Esophagus squamous epithelium (tissue), 5 donors: ENCODE data around the gene TET3. TPM values are rescaled to one million over a fixed set of nuclear protein-coding genes. Genes with fewer than 3 reads are reported as not detected.

Experiments used
- DNase-seq: peaks from one replicate; lab custom pipeline; 2025; lab: John Stamatoyannopoulos, UW
- H3K27ac ChIP-seq, 4 donors: fragments of 200-600 bp; sonication (generic); one replicate each; pipeline ENCODE4 v1.5.1; 2016 to 2019; ENCODE audit warnings: mild to moderate bottlenecking in 1 of 4
- H3K27me3 ChIP-seq, 4 donors: fragments of 200-600 bp; sonication (generic); 1 replicate in 3 of 4; 2 replicates in 1 of 4; pipeline versions ENCODE4 v1.5.1 to v1.6.0; 2017 to 2021; ENCODE audit warnings: antibody characterized with exemption in 1 of 4
- H3K36me3 ChIP-seq, 3 donors: fragments of 200-600 bp; sonication (generic); one replicate each; pipeline ENCODE4 v1.5.1; 2016 to 2019
- H3K4me1 ChIP-seq, 3 donors: fragments of 200-600 bp; sonication (generic); one replicate each; pipeline ENCODE4 v1.5.1; 2017 to 2019
- H3K4me3 ChIP-seq, 4 donors: fragments of 200-600 bp; sonication (generic); 1 replicate in 3 of 4; 2 replicates in 1 of 4; pipeline ENCODE4 v1.5.1; 2016 to 2019; ENCODE audit warnings: mild to moderate bottlenecking in 2 of 4, moderate library complexity in 1 of 4
- H3K9me3 ChIP-seq, 3 donors: fragments of 200-600 bp; sonication (generic); one replicate each; pipeline ENCODE4 v1.5.1; 2016 to 2019
- CTCF ChIP-seq, 6 experiments: fragments of 450-650 bp in 4 of 6; fragments of 200-600 bp in 2 of 6; sonication (generic) in 2 of 6; IDR thresholded peaks; one replicate each; pipeline ENCODE4 v1.5.1; 2016 to 2019; ENCODE audit warnings: antibody characterized with exemption in 6 of 6, mild to moderate bottlenecking in 4 of 6, moderate library complexity in 4 of 6
- POLR2A ChIP-seq, 4 donors: fragments of 450-650 bp; IDR thresholded peaks; one replicate each; pipeline ENCODE4 v1.6.1; 2017; ENCODE audit warnings: antibody characterized with exemption in 4 of 4, mild to moderate bottlenecking in 4 of 4, moderate library complexity in 3 of 4
- WGBS, 2 donors: methylation state at CpG; one replicate each; pipeline ENCODE4 v1.1.5; 2018; 5-methylcytosine and 5-hydroxymethylcytosine counted together
- intact Hi-C: fragments of 100-400 bp; cut with DNase I; formaldehyde crosslinking; loops from one replicate; pipeline ENCODE4 v1.15.0; 2022
- total RNA-seq, 4 donors: library from RNA; depleted of rRNA; stranded (reverse); fragments of >200 nt; gene quantifications; one replicate each; pipeline ENCODE4 v1.1.0, GENCODE V29; 2016
- donor health status: DM: yes; HTN: yes; CAD: no.

The TET3 gene
- total RNA-seq, 4 donors from 2014 or later: 6.6 to 20.2 (median 16.2) TPM

GRCh38 chr2:74006459-74006858, 21.7 kb downstream of the TET3 start:
- H3K4me3 ChIP-seq: no peak overlapping the region
- TF ChIP-seq CTCF (IDR thresholded peaks at IDR 0.05) (no peak), POLR2A (IDR thresholded peaks at IDR 0.05) (no peak)
- peaks cover 0 to 19% (median 0%) of the 10 kb centered on the region in 3 donors for H3K36me3 ChIP-seq
- no peaks in the 10 kb centered on the region for H3K9me3 ChIP-seq
- no peak overlapping the region for H3K27ac ChIP-seq
- intact Hi-C loops: no loop called here
- H3K27me3 ChIP-seq: no peaks in the 10 kb centered on the region
- peaks cover 45 to 98% (median 64%) of the 10 kb centered on the region in 3 donors for H3K4me1 ChIP-seq
- no peak for DNase-seq
- 40 to 51% methylated on average over 4 to 5 of the region's 7 CpGs for WGBS, 2 donors

GRCh38 chr2:74007121-74007520, 22.4 kb downstream of the TET3 start:
- WGBS, 2 donors: 48 to 49% methylated on average over 4 of the region's 4 CpGs
- H3K36me3 ChIP-seq: peaks cover 0 to 19% (median 0%) of the 10 kb centered on the region in 3 donors

DNA sequence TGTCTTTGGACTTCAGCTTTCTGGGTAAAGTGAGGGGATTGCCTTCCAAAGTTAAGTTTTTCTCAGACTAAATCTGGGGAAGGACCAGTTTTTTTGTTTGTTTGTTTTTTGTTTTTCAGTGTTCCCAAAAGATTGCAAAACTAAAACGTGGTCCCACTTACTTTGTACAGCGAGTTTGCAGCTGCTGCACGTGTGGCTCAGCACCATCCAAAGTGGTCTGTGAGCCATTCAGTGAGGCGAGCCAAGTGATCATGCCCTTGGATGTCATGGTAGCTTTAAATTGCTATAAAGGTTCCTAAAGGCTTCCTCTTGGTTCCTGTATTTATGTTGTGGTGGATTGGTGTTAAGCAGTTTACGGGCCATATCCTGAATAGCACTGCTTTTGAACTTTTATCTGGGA, 23.0 kb downstream of the TET3 start:
- no peaks in the 10 kb centered on the region for H3K9me3 ChIP-seq
- no peak overlapping the region for H3K27ac ChIP-seq
- no peak for DNase-seq
- no peak for TF ChIP-seq POLR2A (IDR thresholded peaks at IDR 0.05)
- TF ChIP-seq CTCF (IDR thresholded peaks at IDR 0.05): no peak
- H3K4me1 ChIP-seq: peaks cover 35 to 97% (median 57%) of the 10 kb centered on the region in 3 donors
- intact Hi-C loops: no loop called here
- H3K36me3 ChIP-seq: peaks cover 0 to 19% (median 0%) of the 10 kb centered on the region in 3 donors
- H3K4me3 ChIP-seq: no peak overlapping the region
- 92 to 95% methylated on average over 5 of the region's 5 CpGs for WGBS, 2 donors
- no peaks in the 10 kb centered on the region for H3K27me3 ChIP-seq

More at GRCh38 chr2:74007121-74007520, 22.4 kb downstream of the TET3 start:
- Histone ChIP-seq H3K4me1 (peaks cover 38 to 98% (median 58%) of the 10 kb centered on the region in 3 donors), H3K27ac (no peak overlapping the region), H3K27me3 (no peaks in the 10 kb centered on the region), H3K9me3 (no peaks in the 10 kb centered on the region), H3K4me3 (no peak overlapping the region)
- intact Hi-C loops: no loop called here
- no peak for TF ChIP-seq POLR2A (IDR thresholded peaks at IDR 0.05)
- no peak for TF ChIP-seq CTCF (IDR thresholded peaks at IDR 0.05)
- DNase-seq: no peak

DNA sequence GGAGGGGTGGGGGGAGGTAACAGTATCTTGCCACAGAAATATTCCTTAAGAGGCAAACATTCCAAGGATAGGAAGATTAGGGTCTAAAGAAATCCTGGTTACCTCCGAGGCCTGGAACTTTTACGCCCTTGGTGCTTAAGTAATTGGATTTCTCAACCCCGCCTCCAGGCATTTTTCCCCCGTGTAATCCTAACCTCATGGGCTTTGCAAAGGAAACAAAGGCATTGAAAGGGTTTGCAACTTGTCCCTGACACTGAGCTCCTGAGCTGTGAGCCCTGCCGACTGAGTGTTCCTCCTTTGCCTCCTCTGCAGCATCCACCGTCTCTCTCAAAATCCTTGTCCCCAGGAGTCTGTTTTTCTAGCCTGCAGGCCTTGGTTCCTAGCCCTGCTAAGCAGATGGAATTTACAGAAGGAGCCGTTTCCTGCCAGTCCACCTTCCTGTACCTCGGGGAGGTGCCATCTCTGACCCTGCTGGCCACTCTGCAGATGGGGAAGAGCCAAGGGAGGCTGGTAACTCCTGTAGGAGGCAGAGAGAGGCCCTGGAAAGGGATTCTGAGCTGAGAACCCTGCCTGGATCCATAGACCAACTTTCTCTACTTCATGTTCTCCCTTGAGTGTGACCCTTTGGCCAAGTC, 24.2 kb downstream of the TET3 start:
- Histone ChIP-seq H3K4me1 (peaks cover 24 to 86% (median 46%) of the 10 kb centered on the region in 3 donors), H3K36me3 (peaks cover 0 to 19% (median 0%) of the 10 kb centered on the region in 3 donors), H3K9me3 (no peaks in the 10 kb centered on the region), H3K4me3 (no peak overlapping the region), H3K27me3 (no peaks in the 10 kb centered on the region), H3K27ac (no peak overlapping the region)
- intact Hi-C loops: no loop called here
- TF ChIP-seq CTCF (IDR thresholded peaks at IDR 0.05): no peak
- no peak for TF ChIP-seq POLR2A (IDR thresholded peaks at IDR 0.05)
- 32 to 78% methylated on average over 4 to 7 of the region's 8 CpGs for WGBS, 2 donors
- no peak for DNase-seq

- intact Hi-C loops: no loop called here
- Histone ChIP-seq H3K36me3 (peaks cover 0 to 19% (median 0%) of the 10 kb centered on the region in 3 donors), H3K4me1 (peaks cover 20 to 79% (median 39%) of the 10 kb centered on the region in 3 donors), H3K27ac (peak overlapping the region in 3 of 4 donors; percentile 55 to 78 (median 76)), H3K27me3 (no peaks in the 10 kb centered on the region), H3K9me3 (no peaks in the 10 kb centered on the region), H3K4me3 (peak overlapping the region in 1 of 4 donors; percentile 40)
- TF ChIP-seq CTCF (IDR thresholded peaks at IDR 0.05) (no peak), POLR2A (IDR thresholded peaks at IDR 0.05) (no peak)
- no peak for DNase-seq
Observed at GRCh38 chr2:74009577-74009976, 24.9 kb downstream of the TET3 start.
